ENCODE results near the gene ERVH48-1. TPM values are rescaled to one million over a fixed set of nuclear protein-coding genes. Genes with fewer than 3 reads are reported as not detected.

The ERVH48-1 gene
- total and polyA plus RNA-seq, 2 experiments from 2014 or later, result 0.11 to 0.42 TPM

DNA sequence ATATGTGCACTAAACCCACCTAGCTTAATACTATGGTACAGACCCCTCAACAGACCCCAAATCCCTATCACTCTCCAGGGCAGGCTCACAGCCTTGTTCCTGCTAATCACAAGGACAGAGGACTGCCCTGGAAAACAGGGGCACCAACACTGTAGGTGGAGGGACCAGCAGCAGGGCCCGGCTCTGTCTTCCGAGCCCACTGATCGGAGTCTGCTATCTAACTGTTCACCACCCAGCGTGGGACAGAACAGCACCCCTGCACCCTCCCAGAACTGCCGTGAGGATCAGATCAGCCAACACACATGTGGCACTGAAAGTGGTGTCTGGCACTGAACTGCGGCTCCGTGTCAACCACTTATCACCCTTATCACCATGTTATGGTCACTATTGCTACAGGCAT lies 52.3 kb downstream of the ERVH48-1 start:
- Histone ChIP-seq H3K36me3 (peaks cover 17% of the 10 kb centered on the region), H3K27ac (no peak overlapping the region), H3K9me3 (ENCODE audit: low read depth) (no peaks in the 10 kb centered on the region), H3K27me3 (no peaks in the 10 kb centered on the region), H3K4me1 (ENCODE audit: low read depth) (peaks cover 2% of the 10 kb centered on the region), H3K4me3 (no peak overlapping the region)
- DNase-seq (ENCODE audit: low read depth in 1 of 2, low spot score in 1 of 2), result no peak
- TF ChIP-seq, protein P1, sequence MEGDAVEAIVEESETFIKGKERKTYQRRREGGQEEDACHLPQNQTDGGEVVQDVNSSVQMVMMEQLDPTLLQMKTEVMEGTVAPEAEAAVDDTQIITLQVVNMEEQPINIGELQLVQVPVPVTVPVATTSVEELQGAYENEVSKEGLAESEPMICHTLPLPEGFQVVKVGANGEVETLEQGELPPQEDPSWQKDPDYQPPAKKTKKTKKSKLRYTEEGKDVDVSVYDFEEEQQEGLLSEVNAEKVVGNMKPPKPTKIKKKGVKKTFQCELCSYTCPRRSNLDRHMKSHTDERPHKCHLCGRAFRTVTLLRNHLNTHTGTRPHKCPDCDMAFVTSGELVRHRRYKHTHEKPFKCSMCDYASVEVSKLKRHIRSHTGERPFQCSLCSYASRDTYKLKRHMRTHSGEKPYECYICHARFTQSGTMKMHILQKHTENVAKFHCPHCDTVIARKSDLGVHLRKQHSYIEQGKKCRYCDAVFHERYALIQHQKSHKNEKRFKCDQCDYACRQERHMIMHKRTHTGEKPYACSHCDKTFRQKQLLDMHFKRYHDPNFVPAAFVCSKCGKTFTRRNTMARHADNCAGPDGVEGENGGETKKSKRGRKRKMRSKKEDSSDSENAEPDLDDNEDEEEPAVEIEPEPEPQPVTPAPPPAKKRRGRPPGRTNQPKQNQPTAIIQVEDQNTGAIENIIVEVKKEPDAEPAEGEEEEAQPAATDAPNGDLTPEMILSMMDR (IDR thresholded peaks at IDR 0.05; ENCODE audit: low read depth, low read length), result no peak

DNA sequence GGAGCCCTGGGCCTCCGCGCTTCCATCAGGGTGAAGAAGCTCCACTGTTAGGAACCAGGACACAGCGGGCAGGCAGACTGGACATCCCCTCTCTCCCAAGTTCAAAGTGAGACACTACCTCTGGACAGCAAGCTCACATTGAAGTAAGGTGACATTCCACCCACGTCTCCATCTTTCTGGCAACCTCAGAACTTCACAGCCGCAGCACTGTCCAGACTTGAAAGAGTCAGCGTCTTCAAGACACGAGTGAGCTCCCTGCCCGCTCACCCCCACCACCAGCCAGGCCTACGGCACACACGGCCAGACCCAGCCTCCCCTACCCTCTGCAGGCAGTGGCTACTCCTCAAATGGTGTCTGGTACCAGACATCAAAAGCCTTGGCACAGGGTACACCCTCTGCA lies 57.2 kb downstream of the ERVH48-1 start:
- no peaks in the 10 kb centered on the region for H3K4me1 ChIP-seq (ENCODE audit: low read depth)
- DNase-seq (ENCODE audit: low read depth in 1 of 2, low spot score in 1 of 2), result no peak
- H3K27ac ChIP-seq, result no peak overlapping the region
- H3K9me3 ChIP-seq (ENCODE audit: low read depth), result no peaks in the 10 kb centered on the region
- no peak overlapping the region for H3K4me3 ChIP-seq
- TF ChIP-seq, protein P1 (IDR thresholded peaks at IDR 0.05; ENCODE audit: low read depth, low read length), result no peak
- H3K36me3 ChIP-seq, result peaks cover 14% of the 10 kb centered on the region
- H3K27me3 ChIP-seq, result no peaks in the 10 kb centered on the region

Other genes starting within 250 kb of the ERVH48-1 start
- gene WDR4, start 46.1 kb downstream of the ERVH48-1 start, total RNA-seq, result 8.1 and 8.8 TPM in 2 replicates
- 5.5 and 9.3 TPM in 2 replicates for gene WDR4, start 46.1 kb downstream of the ERVH48-1 start, polyA plus RNA-seq
- gene NDUFV3, start 32.3 kb downstream of the ERVH48-1 start, total RNA-seq, result 28.9 and 50.5 TPM in 2 replicates
- 47.5 and 55.1 TPM in 2 replicates for gene NDUFV3, start 32.3 kb downstream of the ERVH48-1 start, polyA plus RNA-seq
- 8.1 and 10.5 TPM in 2 replicates for gene PKNOX1, start 48.9 kb upstream of the ERVH48-1 start, total RNA-seq
- 10.5 and 15.1 TPM in 2 replicates for gene PKNOX1, start 48.9 kb upstream of the ERVH48-1 start, polyA plus RNA-seq
- 53.8 and 102 TPM in 2 replicates for gene CBS, start 150.2 kb upstream of the ERVH48-1 start, total RNA-seq
- gene CBS, start 150.2 kb upstream of the ERVH48-1 start, polyA plus RNA-seq, result 85.4 and 93.6 TPM in 2 replicates
- gene U2AF1, start 181.9 kb upstream of the ERVH48-1 start, total RNA-seq, result 13.9 and 46.0 TPM in 2 replicates
- 73.3 and 83.8 TPM in 2 replicates for gene U2AF1, start 181.9 kb upstream of the ERVH48-1 start, polyA plus RNA-seq
- gene CRYAA, start 243.4 kb upstream of the ERVH48-1 start, total RNA-seq, result not detected in 2 replicates
- gene CRYAA, start 243.4 kb upstream of the ERVH48-1 start, polyA plus RNA-seq, result not detected in 2 replicates